Pulmonary artery endothelial cell (primary cell): ENCODE data around the gene PTTG1IP. TPM values are rescaled to one million over a fixed set of nuclear protein-coding genes. Genes with fewer than 3 reads are reported as not detected.

Source experiments
- DNase-seq: peaks from one replicate; pipeline ENCODE4 v3.0.0-alpha.2; 2011; ENCODE audit warnings: low read depth, low spot score
- total RNA-seq: library from RNA; depleted of rRNA; stranded (reverse); fragments of >200 nt; gene quantifications from 2 replicates; pipeline ENCODE4 v1.2.3, GENCODE V29; 2014

Gene PTTG1IP
- total RNA-seq, 1 donor from 2014 or later, result 324 TPM

DNA sequence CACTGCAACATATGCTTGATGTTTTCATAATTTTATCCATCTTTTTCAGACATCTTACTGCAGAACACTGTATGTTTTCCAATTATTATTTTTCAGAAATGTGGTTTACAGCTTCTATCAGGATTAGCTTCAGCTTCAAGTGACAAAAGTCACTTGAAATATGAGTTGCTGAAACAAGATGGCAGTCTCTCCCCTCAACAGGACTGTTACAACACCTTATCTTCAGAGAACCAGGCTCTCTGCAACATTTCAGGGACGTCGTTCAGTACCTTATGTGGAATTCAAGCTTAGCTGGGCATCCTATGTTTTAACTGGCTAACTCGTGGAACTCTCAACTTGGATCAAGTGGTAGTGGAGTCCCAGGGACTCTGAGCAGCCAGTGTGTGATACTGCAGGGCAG lies 69.8 kb downstream of the PTTG1IP start:
- no peak for DNase-seq

DNA sequence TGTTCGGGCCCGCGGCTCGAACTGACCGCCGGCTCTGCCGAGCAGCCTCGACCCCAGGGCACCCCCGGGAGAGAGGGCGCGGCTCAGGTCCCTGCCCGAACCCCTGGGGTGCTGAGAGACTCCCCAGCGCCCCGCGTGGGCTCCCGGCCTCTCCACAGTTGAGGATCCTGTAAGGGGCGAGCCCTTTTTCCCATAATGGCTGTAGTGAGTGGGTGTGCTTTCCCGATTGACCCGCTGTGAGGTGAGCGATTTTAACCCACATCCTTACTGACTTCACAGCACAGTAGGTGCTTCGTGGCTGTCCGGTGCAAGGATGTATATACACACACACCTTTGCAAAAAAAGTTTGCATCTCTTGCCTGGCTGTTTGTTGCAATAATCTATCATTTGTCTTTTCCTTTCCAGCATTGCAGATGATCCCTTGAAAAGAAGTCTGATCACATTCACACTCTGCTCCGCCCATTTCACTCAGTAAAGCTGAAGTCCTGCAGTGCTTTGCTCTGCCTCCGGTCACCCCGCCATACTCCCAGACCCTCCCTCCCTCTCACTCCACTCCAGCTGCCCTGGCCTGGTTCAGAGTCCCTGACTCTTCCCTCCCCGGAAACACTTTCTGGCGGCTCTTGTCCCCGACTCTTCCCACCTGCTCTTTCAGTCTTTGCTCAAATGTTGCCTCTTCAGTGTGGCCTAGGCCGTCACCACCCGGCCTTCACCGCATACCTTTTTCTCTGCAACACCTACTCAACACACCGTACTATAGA lies 70.9 kb downstream of the PTTG1IP start:
- DNase-seq, result no peak

DNA sequence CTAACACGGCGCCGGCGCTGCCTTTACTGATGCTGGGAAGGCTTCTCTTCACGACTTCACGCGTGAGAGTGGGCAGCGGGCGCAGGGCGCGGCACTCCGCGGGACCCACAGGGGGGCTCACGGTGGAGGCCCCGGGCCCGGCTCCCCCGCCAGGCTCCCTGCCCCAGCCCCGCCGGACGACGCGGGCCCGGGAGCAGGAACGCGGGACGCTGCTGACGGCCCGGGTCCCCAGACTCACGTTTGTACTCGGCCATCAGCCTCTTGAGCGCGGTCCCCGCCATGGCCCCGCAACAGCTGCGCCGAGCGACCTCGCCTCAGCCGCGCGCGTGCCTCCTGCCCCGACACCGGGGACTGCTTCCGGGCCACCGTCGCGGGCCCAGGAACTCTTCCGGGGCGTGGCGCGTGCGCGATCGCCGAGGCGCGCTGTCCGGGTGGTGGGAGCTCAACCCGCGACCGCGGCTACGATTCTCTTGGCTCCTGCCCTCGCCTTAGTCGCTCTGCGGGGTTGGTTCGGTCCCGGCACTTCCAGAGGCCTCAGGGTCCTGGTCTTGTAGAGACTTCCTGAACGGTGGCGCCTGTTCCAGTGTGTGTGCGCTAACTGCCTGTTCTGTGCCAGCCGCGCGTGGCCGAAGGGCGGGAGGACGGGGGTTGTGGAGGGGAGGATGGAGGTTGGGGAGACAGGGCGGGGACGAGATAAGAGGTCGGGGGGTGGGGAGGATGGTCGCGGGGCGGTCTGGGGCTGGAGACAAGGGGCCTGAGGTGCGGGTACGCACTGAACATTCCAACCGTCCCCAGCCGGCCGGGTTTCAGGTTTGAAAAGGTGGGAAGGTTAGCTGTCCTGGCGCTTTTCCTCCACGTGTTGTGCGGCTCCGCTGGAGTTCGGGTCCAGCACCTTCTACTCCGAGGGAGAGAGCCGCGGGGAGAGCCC lies 71.8 kb downstream of the PTTG1IP start, which contains the start of gene UBE2G2:
UBE2G2 (minus strand) TSS at position 353 of the 928 bp plus-strand sequence; CDS start at position 281, 72 bp downstream.
- no peak for DNase-seq

DNA sequence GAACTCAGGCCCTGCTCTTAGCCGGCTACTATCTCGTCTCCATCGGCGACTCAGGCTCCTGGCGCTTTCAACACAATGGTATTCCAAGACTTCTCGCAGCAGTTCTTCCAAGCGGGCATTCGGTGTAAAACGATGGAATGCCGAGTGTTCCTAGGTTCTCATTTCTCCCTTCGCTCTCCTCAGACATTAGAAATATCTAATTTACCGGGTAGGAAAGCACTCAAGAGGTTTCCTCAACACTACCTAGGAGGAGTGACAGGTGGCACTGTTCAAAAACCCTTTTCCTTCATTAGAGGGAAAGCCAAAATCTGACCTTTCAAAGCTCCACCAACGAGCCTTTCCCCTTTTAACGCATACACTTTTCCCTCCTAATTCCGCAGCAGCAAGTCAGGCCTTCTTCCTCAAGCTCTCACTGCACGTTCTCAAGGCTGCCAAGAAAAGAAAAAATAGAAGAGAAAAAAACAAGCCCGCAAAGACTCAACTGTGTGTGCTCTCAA lies 72.5 kb downstream of the PTTG1IP start:
- no peak for DNase-seq

DNA sequence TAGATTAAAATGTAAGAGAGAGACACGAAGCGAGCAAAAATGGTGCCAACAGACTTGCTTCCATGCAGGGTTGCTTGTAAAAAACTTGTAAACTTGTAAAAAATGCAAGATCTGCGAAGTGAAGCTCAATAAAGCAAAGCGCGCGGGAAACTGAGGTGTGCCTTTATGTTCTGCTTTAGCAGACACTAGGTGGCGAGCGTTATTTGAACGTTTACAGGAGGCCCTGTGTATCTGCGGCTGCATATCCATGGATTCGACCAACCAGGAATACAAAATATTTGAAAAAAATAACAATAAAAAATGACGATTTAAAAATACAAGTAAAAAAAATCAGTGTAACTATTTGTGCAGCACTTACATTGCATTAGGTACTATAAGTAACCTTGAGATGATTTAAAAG lies 73.4 kb downstream of the PTTG1IP start:
- no peak for DNase-seq

DNA sequence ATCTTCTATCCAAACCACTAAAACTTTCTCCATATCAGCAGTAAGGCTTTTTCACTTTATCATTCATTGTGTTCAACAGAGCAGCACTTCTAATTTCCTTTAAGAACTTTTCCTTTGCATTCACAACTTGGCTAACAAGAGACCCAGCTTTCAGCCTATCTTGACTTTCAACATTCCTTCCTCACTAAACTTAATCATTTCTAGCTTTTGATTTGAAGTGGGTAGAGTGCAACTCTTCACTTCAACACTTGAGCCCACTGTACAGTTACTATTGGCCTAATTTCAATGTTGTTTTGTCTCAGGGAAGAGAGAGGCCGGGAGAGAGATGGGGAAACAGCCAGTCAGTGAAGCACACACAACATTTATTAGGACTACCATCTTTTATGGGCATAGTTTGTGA lies 73.8 kb downstream of the PTTG1IP start:
- no peak for DNase-seq

Other genes with a start within 250 kb of the PTTG1IP start
- not detected in 2 replicates for gene KRTAP10-9, start 246.6 kb downstream of the PTTG1IP start, total RNA-seq
- not detected in 2 replicates for gene KRTAP10-10, start 236.3 kb downstream of the PTTG1IP start, total RNA-seq
- not detected in 2 replicates for gene KRTAP10-11, start 227.3 kb downstream of the PTTG1IP start, total RNA-seq
- not detected in 2 replicates for gene KRTAP12-4, start 219.0 kb downstream of the PTTG1IP start, total RNA-seq
- not detected in 2 replicates for gene KRTAP12-3, start 215.8 kb downstream of the PTTG1IP start, total RNA-seq
- gene KRTAP12-2, start 206.8 kb downstream of the PTTG1IP start, total RNA-seq, result not detected in 2 replicates
- gene KRTAP12-1, start 191.5 kb downstream of the PTTG1IP start, total RNA-seq, result not detected in 2 replicates
- gene KRTAP10-12, start 176.5 kb downstream of the PTTG1IP start, total RNA-seq, result not detected in 2 replicates
- gene TSPEAR, start 162.1 kb downstream of the PTTG1IP start, total RNA-seq, result not detected in 2 replicates
- gene UBE2G2, start 71.9 kb downstream of the PTTG1IP start, total RNA-seq, result 105 and 197 TPM in 2 replicates
- gene SUMO3, start 55.6 kb downstream of the PTTG1IP start, total RNA-seq, result 101 and 113 TPM in 2 replicates
- gene ITGB2, start 47.2 kb upstream of the PTTG1IP start, total RNA-seq, result 0.07 and 0.13 TPM in 2 replicates
- 33.6 and 33.8 TPM in 2 replicates for gene SLX9, start 66.3 kb upstream of the PTTG1IP start, total RNA-seq
- gene ADARB1, start 200.9 kb upstream of the PTTG1IP start, total RNA-seq, result 18.8 and 30.6 TPM in 2 replicates